SU-DHL-6 (cell line): ENCODE measurements around the gene SOBP.

Experiments
- H2AFZ ChIP-seq: fragments of 200-600 bp; sonication (generic); 2 replicates; pipeline ENCODE4 v1.6.1; 2014; ENCODE audit warnings: low read depth, mild to moderate bottlenecking, moderate library complexity, mixed read lengths, antibody characterized with exemption, low read length; ENCODE audit not compliant: severe bottlenecking
- H3F3A ChIP-seq: fragments of 200-600 bp; shearing (Covaris generic); 2 replicates; pipeline ENCODE4 v1.6.0; 2016; ENCODE audit warnings: antibody characterized with exemption, mild to moderate bottlenecking; ENCODE audit not compliant: insufficient read depth
- H3K27ac ChIP-seq: fragments of 200-600 bp; sonication (generic); 2 replicates; pipeline ENCODE4 v1.5.1; 2016; ENCODE audit warnings: low read depth, mild to moderate bottlenecking, low read length, moderate library complexity, mixed read lengths
- H3K27me3 ChIP-seq: fragments of 200-600 bp; sonication (generic), shearing (Covaris generic); 2 replicates; pipeline ENCODE4 v1.6.0; 2014; ENCODE audit warnings: mild to moderate bottlenecking, low read length
- H3K36me3 ChIP-seq: fragments of 200-600 bp; sonication (generic); 2 replicates; pipeline ENCODE4 v1.6.1; 2014; ENCODE audit warnings: mild to moderate bottlenecking, low read length, mixed read lengths
- H3K4me2 ChIP-seq: fragments of 300-600, 200-600 bp; shearing (Covaris generic), sonication (generic); 2 replicates; pipeline ENCODE4 v1.6.0; 2014; ENCODE audit warnings: low read length, low read depth, mild to moderate bottlenecking; ENCODE audit not compliant: poor library complexity, severe bottlenecking
- H3K4me3 ChIP-seq: fragments of 200-600 bp; sonication (generic); 2 replicates; pipeline ENCODE4 v1.5.1; 2014; ENCODE audit warnings: antibody characterized with exemption, low read length, mild to moderate bottlenecking, mixed read lengths; ENCODE audit not compliant: insufficient read depth, poor library complexity, severe bottlenecking
- H3K79me2 ChIP-seq: fragments of 200-600 bp; sonication (generic); 2 replicates; pipeline ENCODE4 v1.6.1; 2014; ENCODE audit warnings: mild to moderate bottlenecking, low read length, moderate library complexity; ENCODE audit not compliant: insufficient read depth
- H3K9ac ChIP-seq: fragments of 200-600 bp; sonication (generic); 2 replicates; pipeline ENCODE4 v1.7.0; 2014; ENCODE audit warnings: mild to moderate bottlenecking, low read length
- H3K9me2 ChIP-seq: fragments of 200-600 bp; sonication (generic); replicated peaks from 2 replicates; pipeline ENCODE4 v1.6.1; 2014; ENCODE audit warnings: low read length; ENCODE audit not compliant: insufficient read depth
- H3K9me3 ChIP-seq: fragments of 200-600 bp; sonication (generic); 2 replicates; pipeline ENCODE4 v1.6.1; 2014; ENCODE audit warnings: low read length, mixed read lengths; ENCODE audit not compliant: insufficient read depth
- H4K20me1 ChIP-seq: fragments of 200-600 bp; sonication (generic); 2 replicates; pipeline ENCODE4 v1.6.1; 2014; ENCODE audit warnings: low read depth, mild to moderate bottlenecking, antibody characterized with exemption, low read length, moderate library complexity, mixed read lengths
- CTCF ChIP-seq: fragments of 200-600 bp; sonication (generic); IDR thresholded peaks from one replicate; pipeline ENCODE4 v1.5.1; 2017; ENCODE audit warnings: antibody characterized with exemption, mild to moderate bottlenecking, low read length, moderate library complexity; ENCODE audit not compliant: insufficient read depth, poor library complexity, severe bottlenecking
- EZH2phosphoT487 ChIP-seq: fragments of 200-600 bp; sonication (generic), shearing (Covaris generic); conservative IDR thresholded peaks from 2 replicates; pipeline ENCODE4 v1.6.1; 2018; ENCODE audit warnings: mild to moderate bottlenecking, antibody characterized with exemption, low read length, moderate library complexity, mixed read lengths

SOBP gene

DNA sequence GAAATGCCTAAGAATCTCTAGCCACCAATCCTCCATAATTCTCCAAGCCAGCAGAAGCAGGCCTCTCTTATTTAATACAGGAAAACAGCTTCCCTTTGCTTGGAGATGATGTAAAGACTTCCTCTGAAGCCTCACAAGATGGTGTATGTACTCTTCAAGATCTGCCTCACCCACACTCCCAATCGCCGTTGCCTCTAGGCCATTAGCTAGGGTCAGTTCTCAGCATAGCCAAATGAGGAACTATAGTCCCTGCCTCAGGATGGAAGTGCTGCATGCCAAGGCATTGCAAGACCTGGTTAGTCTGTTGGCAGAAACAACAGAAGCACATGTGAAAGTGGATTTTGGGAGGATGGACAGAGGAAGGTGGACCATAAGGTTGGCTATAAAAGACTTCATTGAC, 195.1 kb downstream of the SOBP start:
- H3K9me3 ChIP-seq: no peaks in the 10 kb centered on the region
- no peaks in the 10 kb centered on the region for H3K79me2 ChIP-seq
- H4K20me1 ChIP-seq: no peaks in the 10 kb centered on the region
- no peaks in the 10 kb centered on the region for H3K27me3 ChIP-seq
- H3K4me2 ChIP-seq: no peak overlapping the region
- H3K36me3 ChIP-seq: no peaks in the 10 kb centered on the region
- H3K4me3 ChIP-seq: no peak overlapping the region
- no peak for TF ChIP-seq EZH2phosphoT487
- TF ChIP-seq CTCF: no peak
- no peak overlapping the region for H3K27ac ChIP-seq
- no peak overlapping the region for H2AFZ ChIP-seq
- no peak overlapping the region for H3K9ac ChIP-seq
- H3F3A ChIP-seq: no peaks in the 10 kb centered on the region
- no peaks in the 10 kb centered on the region for H3K9me2 ChIP-seq

DNA sequence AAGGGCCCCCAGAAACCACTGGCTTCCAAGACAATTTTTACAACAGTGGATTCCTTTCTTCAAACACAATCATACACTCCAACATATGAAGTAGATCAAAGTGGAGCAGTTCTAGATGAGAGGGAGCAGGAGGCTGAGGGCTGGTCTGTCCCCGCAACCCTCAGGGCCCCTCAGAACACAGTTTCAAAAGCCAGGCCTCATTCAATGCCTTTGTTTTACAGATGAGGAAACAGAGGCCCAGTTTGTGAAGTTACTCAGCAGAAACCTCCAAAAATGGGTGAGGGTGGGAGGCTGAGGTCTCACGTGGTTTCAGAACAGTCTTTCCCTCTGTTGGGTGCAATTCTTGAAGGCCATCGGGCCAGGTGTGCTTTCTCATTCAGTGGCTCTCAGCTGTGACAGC, 199.3 kb downstream of the SOBP start:
- Histone ChIP-seq H3K9ac (no peak overlapping the region), H3K9me2 (no peaks in the 10 kb centered on the region), H3F3A (no peaks in the 10 kb centered on the region), H2AFZ (no peak overlapping the region), H3K27ac (no peak overlapping the region), H3K27me3 (no peaks in the 10 kb centered on the region), H4K20me1 (no peaks in the 10 kb centered on the region), H3K79me2 (no peaks in the 10 kb centered on the region), H3K36me3 (no peaks in the 10 kb centered on the region), H3K4me2 (no peak overlapping the region), H3K4me3 (no peak overlapping the region), H3K9me3 (no peaks in the 10 kb centered on the region)
- TF ChIP-seq CTCF (no peak), EZH2phosphoT487 (no peak)

- Histone ChIP-seq H3K27me3 (no peaks in the 10 kb centered on the region), H2AFZ (no peak overlapping the region), H3K9me3 (no peaks in the 10 kb centered on the region), H3K9ac (no peak overlapping the region), H3K4me2 (no peak overlapping the region), H3K79me2 (no peaks in the 10 kb centered on the region), H3K4me3 (no peak overlapping the region), H3K9me2 (no peaks in the 10 kb centered on the region), H3F3A (no peaks in the 10 kb centered on the region), H4K20me1 (no peaks in the 10 kb centered on the region), H3K27ac (no peak overlapping the region), H3K36me3 (no peaks in the 10 kb centered on the region)
- TF ChIP-seq CTCF (no peak), EZH2phosphoT487 (no peak)
These were observed 200.2 kb downstream of the SOBP start for GRCh38 chr6:107689951-107690642.
